ENCODE results near the gene ADCY7. TPM values are rescaled to one million over a fixed set of nuclear protein-coding genes. Genes with fewer than 3 reads are reported as not detected.

Gene ADCY7
- total and polyA plus RNA-seq, 2 donors (not counting 1 experiment from before 2014, with no cell fraction given) = 9.9 to 34.0 TPM

DNA sequence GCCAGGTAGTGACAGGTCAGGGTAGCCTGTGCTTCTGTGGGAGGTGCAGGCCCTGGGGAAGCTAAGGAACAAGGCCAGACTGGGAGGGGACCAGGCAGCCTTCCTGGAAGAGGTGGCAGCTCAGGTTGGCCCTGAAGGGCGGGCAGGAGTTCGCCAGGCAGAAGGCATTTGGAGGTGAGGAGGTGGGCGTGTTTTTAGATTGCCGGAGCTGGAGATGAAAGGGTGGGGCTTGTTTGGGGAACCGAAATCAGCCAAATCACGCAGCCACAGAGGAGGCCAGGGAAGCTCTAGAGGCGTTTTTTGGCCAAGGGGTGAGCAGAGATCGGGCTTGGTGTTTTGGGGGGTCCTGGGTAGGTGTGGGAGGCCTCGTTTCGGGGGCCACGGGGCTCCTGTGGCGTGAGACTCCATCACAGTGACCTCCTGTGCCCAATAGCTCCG, 7.6 kb downstream of the ADCY7 start:
- no peak for DNase-seq (ENCODE audit: low read depth in 2 of 2)
- TF ChIP-seq CTCF (conservative IDR thresholded peaks at IDR 0.05 in 1 of 2, IDR thresholded peaks at IDR 0.05 in 1 of 2; ENCODE audit: low read depth in 1 of 2, low read length in 2 of 2) = no peak
- no peak for TF ChIP-seq EZH2 (IDR thresholded peaks at IDR 0.05; ENCODE audit: low read length, missing control alignments)
- Histone ChIP-seq H3K27me3 (ENCODE audit: control insufficient read depth, insufficient read depth, low read length) (no peaks in the 10 kb centered on the region), H3K9ac (ENCODE audit: insufficient read depth, low read length) (no peak overlapping the region), H3K4me3 (replicated peaks in 1 of 4; ENCODE audit: control extremely low read depth in 1 of 4, insufficient read depth in 1 of 4, low read depth in 3 of 4, low read length in 4 of 4) (no peak overlapping the region), H3K27ac (ENCODE audit: insufficient read depth, low read length) (no peak overlapping the region), H3K4me1 (ENCODE audit: control insufficient read depth, extremely low read depth, insufficient read depth, low read length) (no peaks in the 10 kb centered on the region), H2AFZ (ENCODE audit: low read length) (no peak overlapping the region), H3K36me3 (ENCODE audit: control insufficient read depth, insufficient read depth, low read length) (no peaks in the 10 kb centered on the region), H3K4me2 (ENCODE audit: extremely low read depth, insufficient read depth, low read length) (no peak overlapping the region), H3K79me2 (ENCODE audit: control insufficient read depth, insufficient read depth, low read length) (no peaks in the 10 kb centered on the region), H3K9me3 (ENCODE audit: control insufficient read depth, insufficient read depth, low read depth, low read length) (no peaks in the 10 kb centered on the region), H4K20me1 (ENCODE audit: control insufficient read depth, extremely low read depth, insufficient read depth, low read length) (no peaks in the 10 kb centered on the region)

- H3K36me3 ChIP-seq (ENCODE audit: control insufficient read depth, insufficient read depth, low read length) = no peaks in the 10 kb centered on the region
These were observed 8.2 kb downstream of the ADCY7 start for GRCh38 chr16:50274326-50275097.

DNA sequence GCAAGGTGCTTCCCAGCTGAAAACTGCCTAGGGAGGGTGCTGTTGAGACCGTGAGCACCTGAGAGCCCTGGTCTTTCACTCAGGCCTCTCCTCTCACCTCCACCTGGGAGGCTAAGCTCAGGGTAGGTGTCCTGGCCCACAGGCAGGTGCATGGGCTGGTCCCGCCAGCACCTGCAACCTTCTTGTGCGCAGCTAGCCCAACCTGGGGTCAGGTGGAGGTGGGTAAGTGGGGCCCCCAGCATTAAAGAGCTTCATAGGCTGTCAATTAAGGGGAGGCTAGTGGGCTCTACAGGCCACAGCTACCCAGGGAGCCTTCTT, 8.7 kb downstream of the ADCY7 start:
- Histone ChIP-seq H3K36me3 (ENCODE audit: control insufficient read depth, insufficient read depth, low read length) (no peaks in the 10 kb centered on the region), H3K27ac (ENCODE audit: insufficient read depth, low read length) (no peak overlapping the region), H3K79me2 (ENCODE audit: control insufficient read depth, insufficient read depth, low read length) (no peaks in the 10 kb centered on the region), H3K4me2 (ENCODE audit: extremely low read depth, insufficient read depth, low read length) (no peak overlapping the region), H3K4me1 (ENCODE audit: control insufficient read depth, extremely low read depth, insufficient read depth, low read length) (no peaks in the 10 kb centered on the region), H3K9ac (ENCODE audit: insufficient read depth, low read length) (no peak overlapping the region), H2AFZ (ENCODE audit: low read length) (no peak overlapping the region), H3K9me3 (ENCODE audit: control insufficient read depth, insufficient read depth, low read depth, low read length) (no peaks in the 10 kb centered on the region), H3K27me3 (ENCODE audit: control insufficient read depth, insufficient read depth, low read length) (no peaks in the 10 kb centered on the region), H4K20me1 (ENCODE audit: control insufficient read depth, extremely low read depth, insufficient read depth, low read length) (no peaks in the 10 kb centered on the region), H3K4me3 (replicated peaks in 1 of 4; ENCODE audit: control extremely low read depth in 1 of 4, insufficient read depth in 1 of 4, low read depth in 3 of 4, low read length in 4 of 4) (no peak overlapping the region)
- no peak for TF ChIP-seq EZH2 (IDR thresholded peaks at IDR 0.05; ENCODE audit: low read length, missing control alignments)
- no peak for TF ChIP-seq CTCF (conservative IDR thresholded peaks at IDR 0.05 in 1 of 2, IDR thresholded peaks at IDR 0.05 in 1 of 2; ENCODE audit: low read depth in 1 of 2, low read length in 2 of 2)
- no peak for DNase-seq (ENCODE audit: low read depth in 2 of 2)

More at GRCh38 chr16:50274326-50275097, 8.2 kb downstream of the ADCY7 start:
- Histone ChIP-seq H3K9ac (ENCODE audit: insufficient read depth, low read length) (no peak overlapping the region), H3K9me3 (ENCODE audit: control insufficient read depth, insufficient read depth, low read depth, low read length) (no peaks in the 10 kb centered on the region), H3K79me2 (ENCODE audit: control insufficient read depth, insufficient read depth, low read length) (no peaks in the 10 kb centered on the region), H3K4me3 (replicated peaks in 1 of 4; ENCODE audit: control extremely low read depth in 1 of 4, insufficient read depth in 1 of 4, low read depth in 3 of 4, low read length in 4 of 4) (no peak overlapping the region), H3K27ac (ENCODE audit: insufficient read depth, low read length) (no peak overlapping the region), H3K27me3 (ENCODE audit: control insufficient read depth, insufficient read depth, low read length) (no peaks in the 10 kb centered on the region), H2AFZ (ENCODE audit: low read length) (no peak overlapping the region), H4K20me1 (ENCODE audit: control insufficient read depth, extremely low read depth, insufficient read depth, low read length) (no peaks in the 10 kb centered on the region), H3K4me1 (ENCODE audit: control insufficient read depth, extremely low read depth, insufficient read depth, low read length) (no peaks in the 10 kb centered on the region), H3K4me2 (ENCODE audit: extremely low read depth, insufficient read depth, low read length) (no peak overlapping the region)
- no peak for DNase-seq (ENCODE audit: low read depth in 2 of 2)
- TF ChIP-seq CTCF (conservative IDR thresholded peaks at IDR 0.05 in 1 of 2, IDR thresholded peaks at IDR 0.05 in 1 of 2; ENCODE audit: low read depth in 1 of 2, low read length in 2 of 2) (no peak), EZH2 (IDR thresholded peaks at IDR 0.05; ENCODE audit: low read length, missing control alignments) (no peak)
